ENCODE results near the gene SCN3B.

The SCN3B gene

DNA sequence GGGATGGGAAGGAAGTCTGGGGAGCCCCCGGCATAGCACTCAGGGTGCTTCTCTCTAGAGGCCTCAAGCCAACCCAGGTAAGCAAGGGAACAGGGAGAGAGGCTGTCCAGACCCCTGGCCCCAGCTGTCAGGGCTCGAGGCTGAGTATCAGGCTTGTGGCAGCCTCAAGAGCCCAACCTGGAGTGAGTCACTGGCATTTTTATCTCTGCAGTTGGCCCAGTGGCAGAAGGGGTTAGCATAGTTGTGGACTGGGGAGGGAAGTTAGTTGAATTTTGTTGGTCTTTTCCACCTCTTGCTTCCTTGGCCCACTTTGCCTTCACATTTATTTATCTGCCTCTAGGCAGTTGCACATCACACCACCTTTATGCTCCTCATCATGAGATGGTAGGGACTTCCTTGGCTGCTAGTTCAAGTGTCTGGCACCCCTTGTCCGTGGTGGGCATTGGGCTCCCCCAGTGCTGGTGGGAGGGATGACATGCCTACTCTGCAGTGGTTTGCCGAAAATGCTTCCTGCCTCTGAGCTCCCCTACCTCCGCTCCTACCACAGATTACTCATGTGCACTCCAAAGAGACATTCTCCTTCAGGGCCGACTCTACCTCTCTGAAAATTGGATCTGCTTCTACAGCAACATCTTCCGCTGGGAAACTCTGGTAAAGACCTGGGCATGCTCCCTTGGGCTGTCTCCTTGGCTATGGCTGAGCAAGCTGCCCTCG is 60.1 kb downstream of the SCN3B start:
- no peak for DNase-seq

DNA sequence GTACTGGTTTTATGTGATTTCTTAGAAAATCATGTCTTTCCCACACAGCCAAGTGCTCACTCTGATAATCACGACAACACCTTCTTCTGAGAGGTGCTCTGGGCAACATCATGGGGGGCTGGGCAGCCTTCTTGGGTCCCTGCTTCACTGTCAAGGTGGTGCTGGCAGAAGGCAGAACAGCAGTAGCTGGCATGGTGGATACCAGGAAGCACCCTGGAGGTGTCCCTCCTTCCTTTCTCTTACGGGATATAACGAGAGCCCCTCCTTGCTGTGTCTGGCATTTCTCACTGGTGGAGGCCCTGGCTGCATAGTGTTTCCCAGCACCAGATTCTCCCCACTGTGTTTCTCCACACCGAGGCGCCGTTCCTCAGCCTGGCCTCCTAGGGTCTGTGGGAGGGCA is 60.9 kb downstream of the SCN3B start:
- DNase-seq: no peak

DNA sequence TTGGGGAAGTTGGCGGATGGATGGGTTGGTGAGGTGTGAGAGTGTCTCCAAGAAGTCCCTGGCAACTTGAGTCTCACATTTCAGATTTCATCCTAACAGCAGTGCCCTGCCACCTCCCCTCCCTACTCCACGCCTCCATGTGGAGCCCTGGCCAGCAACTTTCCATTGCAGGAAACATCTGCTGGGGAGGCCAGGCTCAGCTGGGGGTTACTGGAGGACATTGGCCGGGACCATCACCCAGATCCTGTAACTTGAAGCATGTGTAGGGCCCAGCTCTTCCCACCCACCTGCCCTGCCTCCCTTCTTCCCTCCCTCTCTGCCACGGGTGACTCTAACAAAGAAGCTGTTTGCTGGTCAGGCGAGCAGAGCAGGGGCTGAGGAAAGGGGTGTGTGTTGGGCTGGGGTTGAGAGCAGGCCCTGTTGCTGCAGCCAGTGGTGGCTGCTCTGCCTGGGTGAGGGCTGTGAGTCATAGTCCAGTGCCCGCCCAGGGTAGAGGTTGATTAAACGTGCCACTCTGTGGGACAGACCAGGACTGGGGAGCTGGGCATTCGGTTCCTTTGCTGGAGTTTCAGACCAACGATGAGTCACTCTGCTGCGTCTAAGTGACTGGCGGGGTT is 64.0 kb downstream of the SCN3B start:
- DNase-seq: no peak

DNA sequence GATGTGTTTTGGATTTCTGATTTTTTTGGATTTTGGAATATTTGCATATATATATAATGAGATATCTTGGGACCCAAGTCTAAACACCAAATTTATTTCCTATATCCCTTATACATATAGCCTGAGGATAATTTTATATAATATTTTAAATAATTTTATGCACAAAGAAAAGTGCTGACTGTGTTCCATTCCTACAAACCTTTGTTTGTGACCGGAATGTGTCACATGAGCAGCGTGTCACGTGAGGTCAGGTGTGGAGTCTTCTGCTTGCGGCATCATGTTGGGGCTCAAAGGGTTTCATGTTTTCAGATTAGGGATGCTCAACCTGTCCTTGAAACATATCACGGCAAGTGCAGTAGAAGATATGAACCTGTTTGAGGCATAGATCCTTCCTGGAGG is 65.6 kb downstream of the SCN3B start:
- no peak for DNase-seq

DNA sequence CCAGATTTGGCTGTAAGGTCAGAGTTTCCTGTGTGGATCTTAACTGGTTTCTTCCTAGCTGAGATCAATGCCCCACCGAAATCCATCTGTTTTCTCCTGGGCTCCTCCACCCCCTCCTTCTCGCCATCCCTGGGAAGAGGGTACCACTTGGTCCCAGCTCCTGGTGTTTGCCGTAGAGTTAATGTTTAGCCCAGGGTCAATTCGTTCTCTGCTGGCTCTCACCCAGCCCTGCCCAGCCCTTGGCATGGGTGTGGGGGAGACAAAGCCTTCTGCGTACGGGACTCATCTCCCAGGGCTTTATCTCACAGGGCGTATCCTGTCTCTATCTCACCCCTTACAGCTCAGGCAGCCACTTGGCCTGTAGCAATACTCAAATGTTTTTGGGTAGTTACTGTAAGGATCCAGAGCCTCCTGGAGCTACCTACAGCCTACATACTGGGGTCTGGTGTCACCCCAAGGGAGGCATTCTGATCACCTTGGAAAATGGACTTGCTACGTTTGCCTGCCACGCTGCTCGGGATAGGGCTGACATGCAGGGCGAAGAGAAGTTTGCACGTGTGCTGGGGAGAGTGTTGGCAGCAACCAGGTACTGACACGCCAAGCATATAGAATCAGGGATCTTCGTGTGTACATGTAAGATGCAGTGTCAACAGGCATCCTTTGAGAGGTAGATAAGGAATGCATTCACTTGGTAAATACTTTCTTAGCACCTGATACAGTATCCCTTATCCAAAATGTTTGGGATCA is 66.1 kb downstream of the SCN3B start:
- no peak for DNase-seq

DNA sequence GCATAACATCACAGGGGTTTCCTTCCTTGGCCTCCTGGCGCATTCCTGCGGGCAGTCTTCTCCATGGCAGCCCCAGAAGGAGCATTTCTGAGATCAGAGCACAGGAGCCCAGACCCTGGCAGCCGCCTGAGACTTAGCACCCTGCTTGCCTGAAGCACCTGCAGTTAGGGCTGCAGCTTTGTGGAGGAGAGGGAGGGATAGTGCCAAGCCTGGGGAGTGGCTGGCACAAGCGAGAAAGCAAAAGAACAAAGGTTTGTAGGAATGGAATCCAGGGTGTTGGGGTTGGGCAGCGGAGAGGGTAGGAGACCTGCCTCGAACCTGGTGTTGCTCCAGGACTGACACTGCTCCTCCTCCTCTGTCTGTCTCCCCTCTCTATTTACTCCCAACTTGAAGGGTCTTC is 66.9 kb downstream of the SCN3B start:
- no peak for DNase-seq

DNA sequence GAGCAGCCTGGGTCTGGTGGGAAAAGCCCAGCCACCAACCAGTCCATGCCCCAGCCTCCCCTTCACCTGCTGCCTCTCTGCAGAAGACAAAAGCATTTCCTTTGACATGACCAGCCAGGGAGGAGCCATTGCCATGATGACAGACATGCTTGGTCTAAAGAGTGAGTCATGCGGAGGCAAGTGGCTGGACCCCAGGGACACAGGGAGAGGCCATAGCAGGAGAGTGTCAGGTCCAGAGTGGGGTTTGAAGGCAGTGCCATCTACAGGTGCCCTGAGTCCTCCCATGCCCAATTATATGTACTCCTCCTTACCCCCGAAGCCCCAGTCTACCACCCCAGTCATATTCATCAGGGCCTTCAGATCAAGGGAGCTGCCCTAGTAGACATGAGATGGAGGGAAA is 67.4 kb downstream of the SCN3B start:
- no peak for DNase-seq

DNA sequence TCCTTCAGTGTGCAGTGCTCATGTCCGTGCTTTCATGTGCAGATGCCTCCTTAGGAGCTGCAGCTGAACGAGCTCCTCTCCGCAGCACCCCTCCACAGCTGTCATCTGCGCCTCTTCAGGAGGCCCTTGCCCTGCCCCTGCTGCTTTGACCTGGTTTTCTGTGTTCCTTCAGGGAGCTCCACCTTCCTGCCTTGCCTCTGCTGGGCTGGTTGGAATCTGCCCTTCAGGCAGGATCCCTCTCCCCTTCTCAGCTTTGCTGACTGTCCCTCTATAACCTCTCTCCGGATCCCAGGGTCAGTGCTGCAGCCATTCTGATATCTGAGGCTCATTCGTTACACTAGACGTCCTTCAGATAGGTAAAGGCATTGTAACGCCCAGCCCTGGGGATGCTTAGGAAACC is 67.9 kb downstream of the SCN3B start:
- no peak for DNase-seq

DNA sequence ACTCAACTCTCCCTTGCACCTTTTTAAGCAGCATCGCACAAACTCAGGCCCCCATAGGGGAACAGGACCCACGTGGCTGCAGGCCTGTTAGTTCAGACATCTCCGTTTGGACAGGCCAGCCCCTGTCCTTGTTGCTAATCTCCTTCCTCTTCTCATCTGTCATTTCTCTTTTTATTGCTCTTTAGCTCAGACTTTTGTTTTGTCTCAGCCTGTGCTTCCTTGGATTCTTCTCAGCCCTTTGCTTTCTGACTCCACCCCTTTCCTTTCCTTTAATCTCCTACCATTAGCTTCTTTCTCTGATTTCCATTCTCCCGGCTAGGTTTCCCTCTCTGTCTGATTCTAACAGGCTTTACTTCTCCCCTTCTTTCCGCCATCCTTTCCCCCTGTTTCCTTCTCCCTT is 68.7 kb downstream of the SCN3B start:
- no peak for DNase-seq

DNA sequence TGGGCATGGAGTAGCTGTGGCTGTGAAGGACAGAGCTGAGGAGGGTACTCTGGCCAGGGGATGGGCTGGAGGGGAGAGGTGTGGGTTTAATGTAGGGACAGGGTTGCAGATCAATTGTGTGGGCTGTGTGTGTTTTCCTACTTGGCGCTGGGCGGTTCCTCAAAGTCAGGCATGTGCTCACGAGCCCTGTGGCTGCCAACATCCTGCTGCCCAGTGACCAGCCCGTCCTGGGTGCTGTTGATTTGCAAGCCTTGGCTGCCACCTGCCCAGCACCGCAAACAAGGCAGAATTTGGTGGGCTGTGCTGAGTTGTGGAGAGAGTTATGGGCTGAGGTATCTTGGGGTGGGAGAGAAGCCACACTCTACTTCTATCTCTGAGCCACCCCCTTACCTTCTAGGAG is 69.2 kb downstream of the SCN3B start:
- no peak for DNase-seq

DNA sequence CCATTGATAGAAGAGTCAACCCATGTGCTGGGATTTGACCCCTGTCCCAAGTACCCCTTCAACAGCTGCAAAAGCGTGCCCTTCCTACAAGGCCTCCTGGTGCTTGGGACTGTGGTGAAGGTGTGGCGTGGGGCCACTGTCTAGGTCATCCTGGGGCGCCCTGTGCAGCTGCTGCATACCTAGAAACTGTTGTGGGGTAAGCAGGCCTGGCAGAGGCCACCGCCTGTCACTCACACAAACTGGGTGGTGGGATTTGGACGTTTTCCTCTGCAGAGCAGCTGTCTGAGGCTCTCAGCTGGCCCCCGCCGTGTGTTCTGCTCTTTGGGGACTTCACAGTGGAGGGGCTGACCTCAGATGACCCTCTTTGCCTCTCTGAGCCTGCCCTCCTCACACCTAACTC is 69.7 kb downstream of the SCN3B start:
- DNase-seq: no peak

DNA sequence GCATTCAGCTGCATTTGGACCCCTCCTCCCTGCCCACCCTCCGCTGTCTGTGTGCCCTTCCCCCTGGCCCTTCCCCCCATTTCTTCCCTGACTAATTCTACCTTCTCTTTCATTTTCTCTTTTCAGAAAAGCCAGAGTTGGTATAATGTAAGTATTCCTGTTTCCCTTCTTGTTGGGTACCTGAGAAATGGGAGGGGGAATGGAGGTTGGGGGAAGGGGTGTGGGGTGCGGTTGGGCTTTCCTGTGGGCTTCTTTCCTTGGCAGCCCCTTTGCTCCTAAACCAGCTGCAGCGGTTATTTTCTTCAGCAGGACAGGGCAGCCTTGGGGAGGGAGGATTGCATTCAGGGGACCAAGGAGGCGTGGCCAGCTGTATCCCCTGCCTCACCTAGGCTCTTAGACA is 70.2 kb downstream of the SCN3B start:
- no peak for DNase-seq

DNA sequence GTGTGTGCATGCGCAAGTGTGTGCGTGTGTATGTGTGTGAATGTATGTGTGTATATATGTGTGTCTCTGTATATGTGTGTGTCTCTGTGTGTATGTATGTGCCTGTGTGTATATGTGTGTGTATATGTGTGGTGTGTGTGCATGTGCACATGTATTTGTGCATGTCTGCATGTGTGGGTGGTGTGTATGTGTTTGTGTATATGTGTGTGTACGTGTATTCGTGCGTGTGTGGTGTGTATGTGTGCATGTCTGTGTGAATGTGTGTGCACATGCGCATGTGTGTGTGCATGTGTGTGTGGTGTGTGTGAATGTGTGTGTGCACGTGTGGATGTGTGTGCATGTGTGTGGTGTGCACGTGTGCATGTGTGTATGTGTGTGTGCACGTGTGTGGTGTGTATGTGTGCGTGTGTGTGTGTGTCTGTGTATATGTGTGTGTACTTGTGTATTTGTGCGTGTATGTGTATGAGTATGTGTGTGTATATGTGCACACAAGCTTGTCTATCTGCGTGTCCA is 71.4 kb downstream of the SCN3B start:
- DNase-seq: no peak

DNA sequence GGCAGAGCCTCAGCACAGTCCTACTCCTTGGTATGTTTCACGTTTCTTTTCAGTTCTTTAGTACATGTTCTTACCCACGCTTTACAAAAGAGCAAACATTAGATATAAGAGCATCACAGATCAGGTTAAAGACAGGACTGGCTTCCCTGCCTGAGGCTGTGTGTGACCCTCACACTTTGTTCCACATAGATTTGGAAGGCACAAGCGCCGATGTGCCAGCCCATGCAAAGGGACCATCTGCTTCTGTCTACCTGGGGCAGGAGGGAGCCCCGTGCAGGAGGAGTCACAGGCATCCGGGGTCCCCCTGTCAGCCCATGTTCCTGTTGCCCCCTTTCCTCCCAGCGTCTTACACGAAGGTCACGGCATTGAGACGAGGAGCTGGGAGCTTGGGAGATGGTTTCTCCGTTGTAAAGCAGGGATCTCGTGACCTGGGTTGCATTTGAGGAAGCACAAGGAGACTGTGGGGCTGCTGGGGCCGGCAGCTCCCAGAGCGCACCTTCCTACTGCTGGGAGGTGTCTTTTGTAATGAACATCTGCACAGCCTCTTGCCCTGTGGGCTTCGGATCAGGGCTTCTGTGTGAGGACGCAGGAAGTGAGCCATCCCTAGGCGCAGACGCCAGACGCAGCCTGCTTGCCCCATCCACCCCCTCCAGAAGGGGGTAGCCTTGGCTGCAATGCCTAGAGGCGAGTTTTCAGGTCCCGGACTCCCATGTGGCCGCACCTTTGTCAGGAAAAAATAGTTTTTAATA is 72.6 kb downstream of the SCN3B start:
- no peak for DNase-seq

DNA sequence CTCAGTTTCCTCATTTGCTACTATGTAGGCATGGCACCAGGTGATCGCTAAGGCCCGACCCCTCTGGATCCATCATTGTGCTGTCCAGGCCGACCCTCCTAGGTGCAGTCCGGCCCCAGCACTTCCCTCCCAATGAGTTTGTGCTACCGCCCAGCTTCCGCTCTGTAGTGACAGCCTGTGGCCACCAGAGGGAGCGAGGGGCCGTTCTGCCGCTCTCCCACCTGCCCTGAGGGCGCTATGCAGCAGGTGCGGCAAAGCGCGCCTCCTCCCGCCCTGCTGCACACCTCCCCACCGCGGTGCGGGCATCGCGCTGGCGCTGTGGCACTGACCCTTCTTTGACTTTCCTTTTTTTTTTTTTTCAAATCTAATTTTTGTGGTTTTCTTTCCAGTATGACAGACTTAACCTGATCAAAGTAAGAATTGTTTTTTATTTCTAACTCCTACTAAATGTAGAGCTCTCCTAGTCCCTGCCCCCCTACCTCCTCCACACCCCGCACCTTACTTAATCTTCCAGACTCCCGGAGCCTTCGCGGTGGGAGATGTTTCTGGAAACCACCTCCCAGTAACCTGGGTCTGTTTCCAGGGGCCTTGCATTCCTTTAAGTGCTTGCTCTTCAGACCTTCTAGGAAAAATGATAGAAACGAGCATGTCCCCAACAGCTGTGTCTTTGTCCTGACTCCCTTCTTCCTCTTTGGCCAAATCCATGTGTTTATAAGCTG is 73.7 kb downstream of the SCN3B start:
- peak; percentile 31 for DNase-seq

DNA sequence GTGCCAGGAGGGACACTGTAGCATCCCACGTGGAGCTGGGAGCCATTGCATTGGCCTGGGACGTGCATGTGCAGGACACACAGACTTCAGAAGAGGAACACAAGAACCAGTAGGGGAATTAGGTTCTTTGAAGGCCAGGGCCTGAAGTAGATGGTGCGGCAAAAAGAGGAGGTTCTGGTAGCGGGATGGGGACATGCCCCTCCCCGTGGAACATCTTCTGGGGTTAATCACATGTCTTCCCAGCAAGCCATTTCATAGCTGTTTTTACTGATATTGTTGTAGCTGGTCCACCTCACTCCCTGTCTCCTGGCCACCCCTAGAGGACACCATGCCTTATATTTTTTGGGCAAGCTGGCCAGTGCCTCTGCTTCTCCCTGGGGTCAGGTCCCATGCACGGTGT is 74.3 kb downstream of the SCN3B start:
- no peak for DNase-seq

DNA sequence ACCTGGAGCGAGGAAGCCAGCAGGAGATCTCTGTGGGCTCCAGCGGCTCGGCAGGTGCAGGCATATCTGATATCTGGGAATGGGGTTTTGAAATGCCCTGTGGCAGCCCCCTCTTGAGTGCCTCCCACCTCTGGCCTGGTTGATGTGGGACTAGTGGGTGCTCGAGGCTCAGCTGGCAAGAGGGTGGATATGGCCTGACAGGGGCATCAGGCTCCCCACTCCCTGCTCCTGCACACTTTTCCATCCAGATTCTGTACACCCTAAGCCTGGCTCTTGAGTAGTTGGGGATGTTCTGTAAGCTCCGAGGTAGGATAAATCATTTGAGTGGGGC is 75.0 kb downstream of the SCN3B start:
- DNase-seq: no peak
